Activated CD4-positive, alpha-beta T cell treated with anti-CD3 and anti-CD28 coated beads for 1 hour (primary cell): Measurements from ENCODE around the gene MAMDC2.

ENCODE experiments used
- DNase-seq: peaks from one replicate; pipeline ENCODE4 v3.0.0-alpha.2; 2020

The MAMDC2 gene

DNA sequence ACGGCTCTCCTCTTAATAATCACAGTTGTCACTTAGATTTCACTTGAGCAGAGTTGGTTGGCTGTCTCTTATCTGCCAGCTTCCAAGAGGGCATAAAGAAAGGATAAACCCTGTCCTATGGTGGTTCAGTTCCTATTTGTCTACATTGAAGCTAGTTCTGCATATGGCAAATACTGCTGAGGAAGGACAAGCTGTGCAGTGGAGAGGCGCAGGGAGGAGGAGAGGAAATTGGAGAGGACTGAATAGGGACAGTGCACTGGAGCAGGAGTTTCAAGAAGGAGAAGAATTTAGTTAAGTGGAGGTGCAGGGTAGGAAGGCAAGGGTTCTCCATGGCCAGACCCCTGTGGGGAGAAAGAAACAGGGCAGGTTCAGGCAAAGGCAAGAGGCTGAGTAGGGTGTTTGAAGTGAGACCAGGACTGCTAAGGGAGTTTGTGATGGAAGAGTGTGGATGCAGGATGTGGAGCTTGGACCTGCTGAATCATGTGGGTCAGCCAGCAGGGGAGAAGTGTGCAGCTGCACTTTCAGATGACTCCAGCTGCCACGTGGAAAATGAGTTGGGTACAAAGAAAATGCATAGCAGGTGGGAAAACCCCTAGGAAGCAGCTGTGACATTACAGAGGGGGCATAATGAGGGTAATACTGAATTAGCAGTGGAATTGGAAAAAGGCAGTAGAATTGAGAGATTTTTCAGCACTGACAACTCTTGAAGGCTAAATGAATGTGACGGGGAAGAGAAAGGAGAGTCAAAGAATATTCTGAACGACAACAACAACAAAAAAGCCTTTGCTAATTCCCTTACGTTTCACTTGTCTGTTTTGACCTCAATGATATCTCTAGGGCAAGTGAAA is 66.8 kb downstream of the MAMDC2 start:
- DNase-seq, result no peak

DNA sequence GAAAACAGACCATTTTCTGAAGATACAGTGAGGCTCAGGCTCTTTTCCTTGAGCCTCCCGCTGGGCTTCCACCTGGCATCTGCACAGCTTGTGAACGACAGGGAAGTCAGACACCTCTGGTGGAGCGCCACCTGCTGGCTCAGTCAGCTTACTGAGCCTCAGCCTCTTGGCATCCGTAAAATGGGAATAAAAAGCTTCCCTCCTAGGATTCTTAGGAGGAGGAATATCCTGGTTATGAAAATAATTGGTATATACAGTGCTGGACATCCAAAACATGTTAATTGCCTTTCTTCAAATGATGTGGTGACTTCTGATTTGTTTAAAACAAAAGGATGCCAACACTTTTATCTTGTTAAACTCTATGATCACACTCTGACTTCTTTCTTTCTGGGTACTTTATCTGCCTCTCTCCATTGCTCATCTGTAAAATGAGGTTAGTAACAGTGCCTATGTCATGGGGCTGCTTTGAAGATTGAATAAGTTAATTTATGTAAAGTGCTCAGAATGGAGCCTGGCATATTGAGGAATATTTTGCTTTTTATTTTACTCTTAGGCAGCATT is 67.5 kb downstream of the MAMDC2 start:
- peak; percentile 19 for DNase-seq

DNA sequence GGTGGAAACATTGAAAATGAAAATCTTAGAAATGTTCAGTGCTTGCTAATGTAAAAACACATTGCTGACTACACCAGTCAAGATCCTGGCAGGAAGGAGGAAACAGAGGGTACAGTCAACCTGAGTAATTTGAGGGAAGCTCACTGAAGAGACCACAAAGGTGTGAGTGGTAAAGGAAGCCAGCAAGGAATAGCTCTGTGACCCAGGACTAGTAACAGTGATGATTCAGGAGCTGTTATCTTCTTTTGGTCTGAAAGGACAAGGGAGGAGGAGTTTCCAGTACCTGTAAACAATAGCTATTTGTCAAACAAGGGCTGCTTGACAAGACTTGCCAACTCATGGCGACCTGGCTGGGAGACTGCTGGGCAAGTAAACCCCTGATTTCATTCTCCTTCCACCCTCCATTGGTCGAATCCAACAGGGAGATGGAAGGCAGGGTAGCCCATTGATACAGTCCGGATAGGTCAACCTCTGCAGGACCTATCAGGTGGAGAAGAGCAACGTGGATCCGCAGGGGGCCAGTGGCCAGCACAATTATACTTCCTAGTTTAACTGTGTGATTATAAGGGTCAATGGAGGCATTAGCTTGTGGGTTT is 68.1 kb downstream of the MAMDC2 start:
- no peak for DNase-seq

DNA sequence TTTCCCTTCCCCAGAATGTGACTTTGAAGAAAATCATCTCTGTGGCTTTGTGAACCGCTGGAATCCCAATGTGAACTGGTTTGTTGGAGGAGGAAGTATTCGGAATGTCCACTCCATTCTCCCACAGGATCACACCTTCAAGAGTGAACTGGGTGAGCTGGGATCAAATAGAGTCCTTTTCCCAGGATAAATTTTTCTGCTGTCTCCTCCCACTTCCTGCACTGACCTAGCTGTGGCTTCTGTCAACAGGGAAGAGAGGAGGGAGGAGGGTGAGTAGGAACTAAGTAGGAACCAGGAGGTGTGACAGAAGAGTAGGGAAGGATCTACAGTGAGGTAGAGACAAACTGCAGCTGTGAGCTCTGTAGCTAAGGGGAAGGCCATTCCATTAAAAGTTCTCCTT is 69.3 kb downstream of the MAMDC2 start:
- no peak for DNase-seq

DNA sequence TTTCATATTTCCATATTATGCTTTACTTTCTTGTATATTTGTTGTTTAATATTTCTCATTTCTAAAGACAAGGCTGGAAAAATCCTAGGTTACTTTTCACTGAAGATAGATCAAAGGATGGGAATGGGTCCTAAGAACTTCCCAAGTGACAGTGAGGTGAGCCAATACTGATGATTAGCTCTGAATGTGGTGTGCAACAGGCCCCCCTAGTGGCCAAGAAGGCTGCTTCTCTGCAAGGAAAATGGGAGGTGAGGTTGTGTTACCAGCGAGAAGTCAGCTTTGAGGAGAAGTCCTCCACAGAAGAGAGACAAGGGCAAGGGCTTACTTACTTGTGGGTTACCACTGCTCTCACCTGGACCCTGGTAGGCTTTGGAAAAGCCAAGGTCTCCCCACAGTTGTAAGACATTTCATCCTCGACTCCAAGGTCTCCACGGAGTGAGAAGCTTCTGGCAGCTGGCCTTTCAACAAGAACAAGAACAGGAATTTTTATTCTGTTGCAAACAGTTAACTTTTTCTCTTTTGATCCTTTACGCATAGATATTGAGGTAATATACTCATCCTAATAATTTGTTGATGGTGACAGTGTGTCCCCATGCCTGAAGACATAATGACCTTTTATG is 69.9 kb downstream of the MAMDC2 start:
- DNase-seq, result no peak

DNA sequence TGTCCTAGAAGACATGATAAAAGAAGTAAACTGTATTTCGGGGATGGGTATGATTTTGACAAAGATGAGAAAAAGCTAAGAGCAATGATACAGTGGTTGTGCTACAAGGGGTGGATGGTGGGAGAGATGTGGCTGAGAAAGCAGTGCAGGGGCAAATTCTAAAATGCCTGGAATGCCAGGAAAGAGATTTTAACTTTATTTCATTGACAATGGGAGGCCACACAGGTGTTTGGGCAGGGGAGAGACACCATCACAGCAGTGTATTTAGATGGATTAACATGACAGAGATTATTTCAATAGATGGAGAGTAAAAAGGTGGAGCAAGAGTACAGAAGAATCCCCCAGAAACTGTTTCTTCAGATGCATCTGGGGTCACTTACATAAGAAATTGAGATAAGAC is 71.2 kb downstream of the MAMDC2 start:
- no peak for DNase-seq

DNA sequence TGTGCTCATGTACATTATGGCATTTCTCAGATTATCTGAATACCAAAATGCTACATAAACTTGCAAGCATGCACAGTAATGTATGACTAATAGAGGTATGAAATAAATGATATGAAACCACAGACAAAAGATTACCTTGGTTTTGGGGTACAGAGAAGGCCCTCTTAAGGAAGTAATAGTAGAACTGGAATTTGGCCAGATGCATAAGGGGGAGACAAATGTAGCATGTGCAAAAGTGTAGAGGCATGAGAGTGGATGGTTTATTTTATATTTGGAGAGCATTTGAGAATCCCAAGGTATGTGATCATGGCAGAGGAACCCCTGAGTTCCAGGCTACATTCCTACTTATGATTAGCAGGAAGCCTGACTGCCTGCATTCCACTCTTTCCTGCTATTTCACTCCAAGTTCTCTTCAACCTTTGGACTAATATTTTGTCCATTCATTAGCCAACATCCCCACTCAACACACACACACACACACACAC is 74.2 kb downstream of the MAMDC2 start:
- no peak for DNase-seq

DNA sequence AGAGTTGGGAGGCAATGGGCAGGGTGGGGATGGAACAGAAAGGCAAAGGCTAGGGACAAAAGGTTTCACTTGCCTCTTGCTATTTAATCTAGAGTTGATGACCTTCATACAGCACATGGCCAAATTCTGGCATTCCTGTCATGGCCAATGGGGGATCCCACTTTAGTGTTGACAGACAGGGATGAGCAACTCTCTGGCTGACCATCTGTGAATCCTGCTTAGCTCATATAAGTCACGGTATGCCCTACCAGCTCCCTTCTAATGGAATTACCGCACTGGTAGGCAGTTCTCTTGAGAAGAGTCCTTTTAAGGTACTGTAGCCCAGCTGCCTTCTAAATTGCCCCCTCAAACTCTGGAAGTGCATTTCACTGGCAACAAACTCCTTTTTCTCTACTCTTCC is 76.1 kb downstream of the MAMDC2 start:
- no peak for DNase-seq

DNA sequence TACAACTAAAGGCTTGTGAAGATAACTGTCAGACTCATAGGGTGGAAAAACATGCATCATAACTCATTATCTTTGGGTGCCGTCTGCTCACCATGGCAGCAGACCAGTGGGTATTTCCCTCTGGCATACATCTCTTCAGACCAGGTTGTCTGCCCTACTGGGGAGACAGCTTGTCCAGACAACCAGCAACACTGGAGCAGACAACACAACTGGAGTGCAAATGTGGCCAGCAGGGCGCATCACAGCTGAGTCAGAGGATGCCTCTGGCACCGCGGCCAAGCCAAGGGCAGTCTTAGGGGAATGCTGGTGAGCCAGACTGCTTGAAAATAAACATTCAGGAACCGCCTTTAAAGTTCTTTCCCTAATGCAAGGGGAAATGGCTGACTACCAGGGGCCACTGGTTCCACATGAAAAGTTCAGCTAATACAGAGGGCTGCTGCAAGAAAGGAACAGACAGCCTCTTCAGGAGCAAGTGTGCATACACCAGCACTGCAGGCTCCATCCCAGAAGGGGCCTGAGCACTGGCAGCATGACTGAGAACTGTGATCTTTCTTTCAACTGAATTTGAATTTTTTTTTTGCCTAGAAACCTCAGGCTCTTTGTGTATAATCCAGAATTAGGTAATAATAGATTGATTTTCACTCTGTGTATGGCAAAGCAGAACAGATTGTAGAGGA is 77.3 kb downstream of the MAMDC2 start:
- no peak for DNase-seq

DNA sequence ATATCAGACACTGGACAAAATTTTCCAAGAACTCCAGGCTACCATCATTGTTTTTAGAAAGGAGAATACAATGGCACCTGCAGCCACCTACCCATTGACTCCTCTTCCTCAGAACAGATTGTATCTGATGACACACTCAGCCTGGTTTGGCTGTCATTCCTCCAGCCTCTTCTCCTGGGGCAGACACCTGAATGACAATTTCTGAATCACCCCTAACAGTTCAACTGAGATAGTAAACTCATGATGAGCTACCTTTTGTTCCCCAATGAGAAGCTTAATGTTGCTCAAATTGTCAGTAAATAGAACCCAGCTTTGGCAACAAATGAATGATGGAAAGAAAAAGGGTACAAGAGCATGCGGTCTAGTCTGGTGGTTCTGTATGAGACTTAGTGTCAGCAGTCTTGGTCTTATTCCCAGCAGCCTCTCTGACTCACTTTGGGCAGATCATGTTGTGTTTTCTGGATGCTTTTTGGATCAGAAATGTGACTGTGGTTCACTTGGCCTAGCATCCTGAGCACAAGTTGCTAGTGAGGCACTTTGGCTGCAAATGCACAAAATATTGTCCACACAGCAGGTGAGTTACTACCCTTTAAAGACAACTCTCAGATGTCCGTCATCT is 78.3 kb downstream of the MAMDC2 start:
- DNase-seq, result no peak

DNA sequence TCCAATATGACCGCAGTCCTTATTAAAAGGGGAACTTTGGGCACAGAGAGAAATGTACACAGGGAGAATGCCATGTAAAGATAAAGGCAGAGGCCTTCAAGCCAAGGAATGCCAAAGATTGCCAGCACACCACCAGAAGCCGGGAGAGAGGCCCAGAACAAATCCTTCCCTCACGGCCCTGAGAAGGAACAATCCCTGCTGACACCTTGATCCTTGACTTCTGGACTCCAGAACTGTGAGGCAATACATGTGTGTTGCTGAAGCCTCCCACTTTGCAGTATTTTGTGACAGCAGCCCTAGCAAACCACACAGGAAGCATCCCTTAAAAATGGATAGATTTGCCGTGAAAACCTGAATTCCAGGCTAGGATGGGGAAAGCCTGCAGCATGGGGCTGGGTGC is 80.0 kb downstream of the MAMDC2 start:
- no peak for DNase-seq

DNA sequence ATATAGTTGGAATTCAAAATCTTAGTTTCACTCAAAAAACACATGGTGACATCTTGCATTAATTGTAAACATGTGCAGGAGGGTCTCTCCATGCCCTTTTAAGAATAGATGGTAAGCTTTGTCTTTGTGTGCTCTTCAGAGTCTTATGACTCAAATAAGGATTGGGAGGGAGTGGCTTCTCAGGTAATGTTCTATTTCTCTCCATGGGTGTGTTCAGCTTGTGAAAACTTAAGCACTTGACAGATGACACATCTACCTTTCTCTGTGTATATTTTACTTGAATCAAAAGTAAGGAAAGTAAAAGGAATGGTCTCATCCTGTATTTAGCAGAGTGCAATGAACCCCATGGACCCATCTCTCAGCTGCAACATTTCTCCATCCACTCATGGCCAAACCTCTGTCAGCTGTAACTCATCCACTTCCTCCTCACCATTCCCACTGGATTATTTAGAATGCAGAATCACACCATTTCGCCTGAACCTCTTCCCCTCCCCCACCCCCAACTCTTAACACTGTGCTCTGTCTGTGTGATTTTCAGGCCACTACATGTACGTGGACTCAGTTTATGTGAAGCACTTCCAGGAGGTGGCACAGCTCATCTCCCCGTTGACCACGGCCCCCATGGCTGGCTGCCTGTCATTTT is 82.1 kb downstream of the MAMDC2 start:
- DNase-seq, result no peak

DNA sequence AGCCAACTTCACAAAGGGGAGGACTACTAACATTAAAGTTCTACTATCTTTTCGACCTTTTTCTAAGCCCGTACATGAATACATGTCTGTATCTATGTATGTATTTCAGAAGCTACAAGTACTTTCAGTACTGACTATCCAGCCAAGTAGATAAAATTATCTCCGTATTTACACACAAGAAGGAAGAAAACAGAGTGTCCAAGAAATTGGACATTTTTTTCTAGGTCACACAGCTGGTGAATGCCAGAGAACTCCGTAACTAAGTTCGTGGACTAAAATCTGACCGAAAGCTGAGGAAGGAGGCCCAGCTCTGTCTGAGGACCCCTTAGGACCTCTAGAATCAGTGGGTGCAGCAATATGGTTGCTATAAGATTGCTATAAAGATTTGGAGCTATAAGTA is 83.4 kb downstream of the MAMDC2 start:
- DNase-seq, result no peak

DNA sequence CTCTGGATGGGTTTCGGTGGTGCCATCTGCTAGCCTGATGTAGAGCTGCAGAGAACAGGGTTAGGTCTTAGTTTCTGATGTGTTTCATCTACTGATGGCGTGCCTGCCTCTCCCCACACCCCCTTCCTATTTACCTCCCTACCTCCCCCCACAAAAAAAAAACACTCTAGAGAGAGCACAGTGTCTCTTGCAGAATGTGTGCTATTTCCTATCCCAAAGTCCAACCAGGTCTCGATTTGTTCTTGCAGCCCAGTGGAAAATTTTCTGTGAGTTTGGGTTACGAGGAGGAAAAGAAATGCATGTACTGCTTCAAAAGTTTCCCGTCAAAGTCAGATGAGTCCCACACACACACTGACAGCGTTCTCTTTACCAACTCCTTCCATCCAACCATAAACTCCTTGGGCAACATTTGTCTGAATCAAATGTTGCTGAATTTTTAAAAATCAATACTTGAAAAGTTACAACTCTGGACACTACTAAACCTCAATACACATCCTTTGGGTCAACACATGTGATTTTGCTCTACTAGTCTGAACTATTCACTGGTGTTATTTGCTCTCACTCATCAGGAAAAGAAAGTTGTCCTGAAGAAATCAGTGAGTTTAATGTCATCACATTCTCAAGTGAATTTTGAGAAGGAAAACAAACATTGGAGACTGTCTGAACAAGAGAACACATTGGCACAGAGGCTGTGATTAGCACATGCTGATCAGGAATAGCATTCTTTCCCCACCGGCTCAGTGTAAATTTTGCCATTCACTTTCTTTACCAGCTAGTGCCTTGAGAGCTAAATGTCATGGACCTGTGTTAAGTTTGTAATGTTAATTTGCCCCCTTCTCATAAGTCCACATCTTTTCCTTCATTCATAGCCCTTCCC is 84.1 kb downstream of the MAMDC2 start:
- no peak for DNase-seq

DNA sequence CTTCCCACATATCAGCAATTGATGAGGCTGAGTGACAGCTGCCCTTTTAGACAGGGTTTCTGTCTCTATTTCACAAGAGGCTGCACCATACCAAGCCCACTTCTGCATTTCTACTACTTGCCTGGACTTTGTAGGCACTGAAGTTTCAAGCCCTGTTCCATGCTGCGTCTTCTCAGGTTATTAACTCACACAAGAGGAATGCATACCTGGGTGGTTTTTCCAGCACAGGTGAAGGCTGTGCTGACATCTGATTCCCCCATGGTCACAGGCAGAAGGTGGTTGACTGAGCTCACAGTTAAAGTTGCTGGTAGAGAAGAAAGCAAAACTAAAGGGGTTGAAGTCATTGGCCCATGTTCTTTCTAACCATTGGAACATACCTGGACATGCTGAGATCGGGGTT is 86.6 kb downstream of the MAMDC2 start:
- DNase-seq, result no peak

DNA sequence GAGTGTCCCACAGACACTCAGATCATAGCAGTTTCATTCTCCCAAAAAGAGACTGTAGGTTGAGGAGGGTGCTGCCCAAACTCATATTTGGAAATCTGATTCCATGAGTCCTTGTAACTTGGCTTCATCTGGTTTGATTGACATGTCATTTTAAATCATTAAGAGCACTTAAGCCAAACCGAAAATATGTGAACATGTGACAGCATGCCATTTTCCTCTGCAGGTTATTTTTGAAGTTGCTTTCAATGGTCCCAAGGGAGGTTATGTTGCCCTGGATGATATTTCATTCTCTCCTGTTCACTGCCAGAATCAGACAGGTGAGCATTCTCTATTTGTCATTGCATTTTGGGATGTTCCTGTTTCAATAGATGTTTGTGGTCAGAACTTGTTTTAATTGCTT is 87.6 kb downstream of the MAMDC2 start:
- DNase-seq, result no peak

DNA sequence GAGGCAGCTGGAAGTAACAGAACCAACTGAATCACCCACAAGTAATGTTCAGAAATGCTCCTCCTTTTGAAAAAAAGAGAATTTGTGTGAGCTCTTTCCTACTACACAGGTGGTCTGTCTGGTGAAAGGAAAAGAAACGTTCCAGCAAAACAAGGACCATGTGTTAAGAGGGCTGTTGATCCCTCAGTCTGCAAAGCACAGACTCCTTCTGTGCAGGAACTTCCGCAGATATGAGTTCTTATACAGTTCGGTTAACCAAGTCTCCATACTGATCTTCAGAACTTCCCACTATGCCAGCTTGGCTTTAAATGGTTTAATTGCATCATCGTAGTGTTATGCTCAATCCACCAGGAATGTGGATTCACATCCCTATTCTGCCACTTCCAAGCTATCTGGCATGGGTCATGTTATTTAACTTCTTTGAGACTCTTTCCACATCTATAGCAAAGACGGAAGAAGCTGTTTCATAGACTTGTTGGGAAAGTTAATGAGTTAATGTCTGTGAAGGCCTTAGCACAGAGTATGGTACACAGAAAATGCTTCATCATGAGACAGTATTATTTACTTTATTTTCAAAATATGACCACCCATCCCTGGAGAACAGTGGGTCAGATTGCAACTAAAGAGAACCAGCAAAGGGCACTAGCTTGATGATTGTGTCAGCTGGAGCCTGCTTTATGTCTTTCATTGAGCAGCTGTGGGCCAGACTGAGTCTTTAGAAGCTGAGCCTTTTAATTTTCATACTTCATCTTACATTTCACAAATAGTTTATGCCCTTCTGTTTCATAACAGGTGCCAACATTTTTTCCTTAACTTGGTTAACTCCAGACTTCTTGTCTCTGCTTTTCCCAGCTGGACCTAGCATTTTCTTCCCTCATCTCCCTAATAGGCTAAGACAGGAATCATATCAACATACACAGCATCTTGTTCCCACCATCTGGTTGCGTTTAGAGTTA is 89.9 kb downstream of the MAMDC2 start:
- DNase-seq, result no peak

DNA sequence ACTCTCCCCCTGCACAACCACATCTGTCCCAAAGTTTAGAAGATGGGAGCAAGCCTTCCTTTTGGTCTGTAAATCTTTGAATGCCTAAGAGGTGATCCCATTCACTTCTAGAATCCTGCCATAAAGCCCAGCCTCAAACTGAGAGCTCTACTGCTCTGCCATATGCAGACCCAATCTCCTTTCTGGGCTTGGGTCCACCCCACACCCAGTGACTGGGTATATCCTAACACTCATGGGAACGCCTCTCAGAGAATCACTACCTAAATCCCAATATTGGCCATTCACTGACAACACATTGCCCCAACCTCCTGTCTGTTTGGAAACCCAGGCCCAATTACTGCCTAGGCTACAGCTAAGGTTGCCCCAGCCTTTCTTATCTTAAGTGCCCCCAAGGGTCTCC is 90.7 kb downstream of the MAMDC2 start:
- no peak for DNase-seq

DNA sequence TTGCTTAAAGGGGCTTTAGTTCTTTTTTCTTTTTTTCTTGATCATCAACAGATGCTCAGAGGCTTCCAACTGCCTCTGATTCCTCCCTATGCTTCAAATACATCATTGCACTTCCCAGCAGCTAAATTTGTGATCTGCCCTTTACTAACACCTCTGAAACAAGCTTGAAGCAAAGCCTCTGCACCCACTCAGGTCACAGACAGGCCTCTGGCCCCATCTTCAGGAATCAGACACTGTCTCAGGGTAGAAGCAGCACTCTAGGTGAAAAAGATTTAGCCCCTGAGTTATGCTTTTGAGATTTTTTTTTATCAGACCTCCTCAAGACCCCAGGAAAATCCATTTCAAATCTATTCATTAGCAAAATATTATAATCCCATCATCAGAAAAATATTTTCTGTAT is 91.5 kb downstream of the MAMDC2 start:
- DNase-seq, result no peak

DNA sequence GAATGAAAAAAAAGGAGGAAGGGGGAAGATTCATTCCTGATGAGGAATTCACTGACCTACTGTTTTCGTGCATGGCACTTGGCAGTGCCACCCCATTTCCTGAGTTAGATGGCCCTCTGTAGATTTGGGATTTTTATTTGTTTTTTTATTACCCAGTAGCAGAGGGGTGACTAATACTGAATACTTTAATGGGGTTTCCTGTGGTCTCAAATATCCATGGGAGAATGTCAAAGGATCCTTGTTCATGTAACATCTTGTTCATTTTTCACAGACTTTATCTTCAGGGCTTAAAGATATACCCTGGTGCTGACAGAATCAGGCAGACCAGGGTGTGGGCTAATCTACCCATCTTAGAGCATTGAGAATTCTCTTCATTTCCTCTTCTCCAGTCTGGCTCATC is 93.0 kb downstream of the MAMDC2 start:
- DNase-seq, result no peak
